Superior temporal gyrus (tissue), 1 donor: Measurements from ENCODE around the gene ZFHX2.
"Not testable (repeated sequence)": the region's sequence is repeated elsewhere in the genome, so short reads cannot be mapped to it uniquely, and the experiment has no call there.

Experiments
- DNase-seq: peaks from one replicate; pipeline ENCODE4 v3.0.0-alpha.2; 2016; ENCODE audit errors: extremely low spot score

The ZFHX2 gene

GRCh38 chr14:23551266-23552028, at the start of gene ZFHX2:
Gene ZFHX2 (minus strand): TSS chr14:23551765. CDS start chr14:23535325, 16,440 bp downstream.
- peak; percentile 89 for DNase-seq

DNA sequence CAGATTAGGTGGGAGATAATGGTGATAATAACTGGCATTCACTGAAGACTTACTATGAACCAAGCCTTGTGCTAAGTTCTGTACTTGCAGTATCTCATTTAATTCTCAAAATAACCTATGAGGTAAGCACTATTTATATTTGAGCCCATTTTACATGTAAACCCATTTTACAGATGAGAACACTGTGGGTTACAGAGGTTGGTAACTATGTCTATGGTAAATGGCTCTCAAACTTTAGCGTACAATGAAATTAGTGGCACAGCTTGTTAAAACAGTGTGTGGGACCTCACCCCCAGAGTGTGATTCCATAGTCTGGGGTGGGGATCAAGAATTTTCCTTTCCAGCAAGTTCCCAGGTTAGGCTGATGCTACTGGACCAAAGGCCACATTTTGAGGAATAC, 49.2 kb upstream of the ZFHX2 start:
- no peak for DNase-seq

DNA sequence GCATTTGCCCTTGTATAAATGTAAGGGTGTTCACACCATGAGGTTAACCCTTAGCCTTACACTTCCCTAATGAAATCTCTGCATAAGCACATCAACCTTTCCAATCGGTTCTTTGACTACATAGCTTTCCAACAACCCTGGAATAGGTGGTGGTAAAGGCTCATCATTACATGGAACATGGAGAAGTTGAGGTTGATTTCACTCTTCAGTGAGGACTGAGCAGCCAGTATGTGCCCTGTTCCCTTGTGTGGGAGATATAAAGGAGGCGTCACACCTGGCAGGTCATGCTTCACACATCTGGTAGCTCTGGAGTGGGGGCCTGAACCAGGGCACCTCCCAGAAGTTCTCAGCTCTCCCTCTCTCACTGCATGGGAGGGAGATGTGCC, 48.8 kb upstream of the ZFHX2 start:
- no peak for DNase-seq

GRCh38 chr14:23594191-23594590, 42.6 kb upstream of the ZFHX2 start:
- DNase-seq = not testable (repeated sequence)

DNA sequence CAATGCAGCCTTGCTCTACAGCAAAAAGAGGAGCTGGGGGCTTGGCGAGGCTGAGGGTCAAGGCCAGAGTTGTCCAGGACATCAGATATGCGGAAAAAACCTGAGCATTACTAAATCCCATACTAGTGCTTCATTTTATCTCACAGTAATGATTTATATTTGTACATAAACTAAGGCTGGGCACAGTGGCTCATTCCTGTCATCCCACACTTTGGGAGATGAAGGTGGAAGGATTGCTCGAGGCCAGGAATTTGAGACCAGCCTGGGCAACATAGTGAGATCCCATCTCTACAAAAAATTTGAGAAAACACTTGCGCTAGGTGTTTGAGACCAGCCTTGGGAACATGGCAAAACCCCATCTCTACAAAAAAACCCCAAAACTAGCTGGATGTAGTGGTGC, 38.6 kb upstream of the ZFHX2 start:
- DNase-seq = no peak

DNA sequence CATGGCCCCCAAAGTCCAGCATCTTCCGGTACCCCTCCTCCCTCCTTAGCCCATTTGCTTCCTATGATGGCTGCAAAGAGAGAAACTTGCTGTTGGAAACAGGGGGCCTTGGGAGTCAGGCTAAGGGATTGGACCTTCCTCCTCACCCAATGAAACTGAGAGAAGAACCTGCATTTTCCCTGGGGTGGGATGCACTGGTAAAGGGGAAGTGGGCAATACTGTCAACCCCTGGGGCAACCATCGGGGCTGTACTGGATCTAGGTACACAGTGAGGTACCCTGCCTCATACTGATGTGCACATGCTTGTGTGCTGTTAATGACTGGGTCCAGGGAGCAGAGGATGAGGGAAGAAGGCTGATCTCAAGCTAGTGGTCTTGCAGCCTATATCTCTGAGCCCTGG, 38.0 kb upstream of the ZFHX2 start:
- DNase-seq = no peak

DNA sequence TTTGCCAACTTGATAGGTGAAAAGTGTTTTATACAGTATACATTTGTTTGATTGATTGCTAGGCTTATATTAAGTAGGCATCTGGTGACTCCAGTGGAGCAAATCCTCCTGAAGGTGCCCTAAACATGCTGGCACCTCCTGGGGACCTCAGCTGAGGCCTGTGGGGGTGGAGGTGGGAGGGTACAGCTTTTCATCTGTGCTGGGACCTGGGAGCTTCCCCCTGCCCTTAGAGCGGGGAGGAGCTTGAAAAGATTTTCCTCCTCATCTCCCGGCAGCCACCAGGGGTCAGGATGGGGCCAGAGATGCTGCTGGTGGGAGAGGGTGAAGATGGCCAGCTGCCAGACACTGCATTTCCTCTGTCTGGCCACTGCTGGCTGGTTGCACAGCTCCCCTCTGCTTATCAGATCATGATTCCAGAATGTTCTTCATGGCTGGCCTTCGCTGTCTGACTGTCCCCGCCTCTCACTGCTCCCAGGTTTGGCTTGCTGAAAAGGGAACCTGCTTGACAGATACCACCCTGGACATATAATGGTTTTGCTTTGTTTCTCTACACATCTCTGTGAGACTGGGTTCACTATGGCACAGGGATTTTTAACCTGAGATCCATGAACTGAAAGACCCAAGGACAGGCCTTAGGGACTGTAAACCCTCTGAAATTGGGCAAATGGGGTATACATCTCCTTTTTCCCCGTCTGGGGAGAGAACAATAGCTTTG, 37.5 kb upstream of the ZFHX2 start:
- peak; percentile 84 for DNase-seq

- DNase-seq = not testable (repeated sequence)
Observed at GRCh38 chr14:23584527-23585203, 33.1 kb upstream of the ZFHX2 start.

- DNase-seq = not testable (repeated sequence)
Observed at GRCh38 chr14:23583761-23584526, 32.4 kb upstream of the ZFHX2 start.

DNA sequence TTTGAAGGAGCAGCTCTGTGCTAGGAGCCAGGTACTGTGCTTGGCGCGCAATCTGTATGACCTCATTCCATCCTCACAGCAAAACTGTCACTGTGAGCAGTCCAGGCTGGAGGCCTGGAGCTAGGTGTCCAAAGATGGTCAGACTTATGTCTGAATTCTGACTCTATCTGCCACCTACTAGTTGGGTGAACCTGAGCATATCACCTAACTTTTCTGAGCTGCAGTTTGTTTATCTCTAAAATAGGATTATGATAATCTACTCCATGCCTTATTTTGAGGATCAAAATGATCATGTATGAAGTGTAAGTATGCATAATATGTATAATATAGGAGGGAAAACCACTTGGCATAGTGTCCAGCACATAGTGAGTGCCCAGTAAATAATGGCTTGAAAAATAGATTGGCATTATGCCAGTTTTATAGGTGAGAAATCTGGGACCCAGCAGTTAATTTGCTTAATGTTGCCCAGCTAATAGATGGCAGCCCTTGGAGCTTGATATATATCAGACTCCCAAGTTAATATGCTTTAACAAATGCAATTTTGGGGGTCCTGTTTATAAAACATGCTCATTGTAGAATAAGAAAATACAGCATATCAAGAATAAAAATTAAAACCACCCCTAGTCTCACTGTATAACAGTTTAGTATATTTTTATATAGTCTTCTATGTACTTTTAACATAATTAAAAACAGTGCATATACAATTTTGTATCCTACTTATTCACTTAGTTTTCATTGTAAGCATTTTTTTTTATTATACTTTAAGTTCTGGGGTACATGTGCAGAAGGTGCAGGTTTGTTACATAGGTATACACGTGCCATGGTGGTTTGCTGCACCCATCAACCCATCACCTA, 31.6 kb upstream of the ZFHX2 start:
- DNase-seq = no peak

DNA sequence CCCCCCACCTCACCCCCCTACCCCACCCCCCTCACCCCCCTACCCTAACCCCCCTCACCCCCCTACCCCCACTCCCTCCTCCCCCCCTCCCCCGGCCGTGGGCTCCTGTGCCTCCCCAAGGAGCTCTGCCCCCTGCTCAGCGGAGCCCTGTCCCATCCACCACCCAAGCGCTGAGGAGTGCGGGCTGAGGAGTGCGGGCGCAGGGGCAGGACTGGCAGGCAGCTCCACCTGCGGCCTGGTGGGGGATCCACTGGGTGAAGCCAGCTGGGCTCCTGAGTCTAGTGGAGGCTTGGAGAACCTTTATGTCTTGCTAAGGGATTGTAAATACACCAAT, 29.4 kb upstream of the ZFHX2 start:
- no peak for DNase-seq

DNA sequence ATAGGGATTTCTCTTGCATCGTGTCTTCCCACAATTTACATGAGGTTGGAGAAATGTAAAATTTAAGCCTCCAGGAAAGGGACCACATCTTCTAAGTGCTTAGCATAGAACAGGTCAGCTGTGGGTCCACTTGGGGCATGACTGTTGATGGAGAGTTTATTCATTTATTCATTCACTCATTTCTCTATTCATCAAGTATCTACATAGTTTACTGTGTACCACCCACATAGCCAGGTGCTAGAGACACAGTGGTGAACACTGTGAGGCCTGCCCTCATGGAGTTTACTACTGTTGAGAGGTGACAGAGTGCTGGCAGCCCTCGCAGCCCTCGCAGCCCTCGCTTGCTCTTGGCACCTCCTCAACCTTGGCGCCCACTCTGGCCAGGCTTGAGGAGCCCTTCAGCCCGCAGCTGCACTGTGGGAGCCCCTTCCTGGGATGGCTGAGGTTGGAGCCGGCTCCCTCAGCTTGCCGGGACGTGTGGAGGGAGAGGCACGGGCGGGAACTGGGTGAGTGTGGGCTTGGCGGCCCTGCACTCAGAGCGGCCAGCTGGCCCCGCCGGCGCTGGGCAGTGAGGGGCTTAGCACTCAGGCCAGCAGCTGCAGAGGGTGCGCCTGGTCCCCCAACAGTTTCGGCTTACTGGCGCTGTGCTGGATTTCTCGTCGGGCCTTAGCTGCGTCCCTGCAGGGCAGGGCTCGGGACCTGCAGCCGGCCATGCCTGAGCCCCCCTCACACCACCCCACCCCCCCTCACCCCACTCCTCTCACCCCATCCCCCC, 28.8 kb upstream of the ZFHX2 start:
- DNase-seq = no peak

- no peak for DNase-seq
Observed at GRCh38 chr14:23579739-23580138, 28.2 kb upstream of the ZFHX2 start.

DNA sequence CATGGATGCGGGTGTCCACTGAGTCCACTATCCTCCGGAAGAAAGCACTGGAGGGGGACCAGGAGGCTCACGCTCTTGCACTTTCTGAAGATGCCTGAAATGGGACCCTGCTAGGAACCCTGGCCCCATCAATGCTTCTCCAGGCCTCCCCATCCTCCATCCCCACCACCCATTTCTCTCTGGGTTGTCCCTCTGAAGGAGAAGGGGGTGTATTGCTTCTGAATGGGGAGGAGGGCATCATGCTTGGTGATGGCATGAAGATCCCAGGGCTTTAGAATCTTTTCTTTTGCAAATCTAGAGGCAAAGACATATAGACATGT, 27.7 kb upstream of the ZFHX2 start:
- no peak for DNase-seq

DNA sequence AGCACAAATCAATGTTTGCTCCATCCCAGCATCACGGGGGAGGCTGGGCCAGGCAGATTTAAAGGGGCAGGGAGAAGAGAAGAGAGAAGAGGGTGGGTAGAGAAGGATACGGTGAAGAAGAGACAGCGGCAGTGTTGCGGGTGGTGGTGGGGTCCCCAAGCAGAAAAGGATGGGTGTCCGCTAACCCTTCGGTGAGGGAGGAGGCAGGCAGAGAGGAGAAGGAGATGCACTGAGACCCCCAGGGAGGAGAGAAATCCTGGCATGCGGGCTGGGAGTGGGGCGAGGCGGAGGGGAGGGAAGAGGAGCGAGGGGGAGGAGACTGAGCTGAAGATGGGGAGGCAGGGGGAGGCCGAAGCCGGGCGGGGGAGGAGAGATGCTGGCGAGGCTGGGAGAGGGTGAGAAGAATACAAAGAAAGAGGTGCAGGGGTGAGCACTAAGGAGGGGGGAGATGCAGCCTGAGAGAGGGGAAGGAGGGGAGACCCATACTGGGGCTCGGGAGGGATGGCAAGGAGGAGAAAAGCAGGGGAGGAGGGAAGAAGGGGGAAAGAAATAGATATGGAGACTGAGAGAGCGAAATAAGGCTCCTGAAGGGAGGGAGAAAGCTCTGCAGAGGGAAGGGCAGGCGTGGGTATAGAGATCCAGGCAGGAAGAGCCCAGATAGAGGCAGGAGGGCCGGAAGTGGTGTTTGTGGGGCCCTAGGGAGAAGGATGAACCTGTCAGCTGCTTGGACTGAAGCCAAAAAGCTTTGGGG, 27.2 kb upstream of the ZFHX2 start, which contains the start of gene JPH4:
JPH4 (minus strand) TSS at position 231 of the 751 bp plus-strand sequence. CDS start 1,337 bp downstream, outside the sequence.
- DNase-seq = no peak

DNA sequence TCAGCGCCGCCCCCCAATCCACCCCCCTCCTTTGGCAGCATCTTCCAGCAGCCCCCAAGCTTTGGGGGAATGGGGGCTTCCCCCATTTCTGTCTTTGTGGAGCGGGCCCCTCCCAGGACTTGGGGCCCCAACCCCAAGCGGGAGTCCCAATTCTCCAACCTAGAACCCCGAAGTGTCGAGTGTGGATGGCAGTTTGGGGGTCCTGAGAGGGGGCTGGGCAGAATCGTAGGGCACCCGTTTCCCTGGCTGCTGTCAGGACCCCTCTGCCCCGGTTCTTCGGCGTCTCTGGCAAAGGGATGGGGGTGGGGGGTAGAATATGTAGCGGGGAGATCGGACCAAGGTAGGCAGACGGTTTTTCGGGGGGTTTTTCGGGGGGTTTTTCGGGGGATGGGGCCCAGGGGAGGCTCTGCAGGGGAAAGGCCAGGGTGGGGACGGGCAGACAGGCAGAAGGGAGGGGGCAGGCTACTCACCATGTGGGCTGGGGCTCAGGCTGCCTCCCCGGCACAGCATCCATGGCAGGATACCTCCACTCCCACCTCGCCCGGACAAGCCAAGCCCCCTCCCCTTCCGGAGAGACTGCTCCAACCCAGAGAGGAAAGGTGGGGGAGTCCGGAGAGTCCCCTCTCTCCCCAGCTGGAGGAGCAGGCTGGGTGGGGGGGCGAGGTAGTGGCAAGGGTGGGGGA, 26.3 kb upstream of the ZFHX2 start:
- DNase-seq = no peak

DNA sequence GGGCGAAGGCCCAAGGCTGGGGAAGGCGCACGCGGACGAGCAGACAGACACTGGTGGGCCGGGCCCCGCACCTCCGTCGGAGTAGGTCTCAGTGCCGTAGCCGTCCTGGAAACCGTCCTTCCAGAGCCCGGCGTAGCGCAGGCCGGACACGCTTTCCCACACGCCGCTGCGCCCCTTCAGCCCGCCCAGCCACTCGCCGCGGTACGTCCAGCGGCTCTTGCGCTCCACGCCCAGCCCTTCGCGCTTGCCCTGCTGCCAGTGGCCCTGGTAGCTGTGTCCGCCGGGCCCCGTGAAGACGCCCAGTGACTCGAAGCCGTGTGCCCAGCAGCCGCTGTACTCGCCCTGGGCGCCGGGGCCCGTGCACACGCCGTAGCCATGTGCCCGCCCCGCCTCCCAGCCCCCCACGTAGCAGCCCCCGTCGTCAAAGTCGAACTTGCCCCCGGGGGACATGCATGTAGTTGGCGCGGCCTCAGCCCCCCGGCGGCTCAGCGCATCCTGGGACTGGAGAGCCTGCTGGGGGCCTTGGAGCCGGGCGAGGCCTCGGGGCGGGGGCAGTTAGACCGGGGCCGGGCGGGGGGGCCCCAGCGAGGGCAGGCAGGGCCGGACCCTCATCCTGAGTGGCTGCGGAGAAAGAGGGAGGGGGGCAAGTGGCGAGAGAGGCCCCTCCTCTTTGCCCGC, 25.6 kb upstream of the ZFHX2 start:
- no peak for DNase-seq

DNA sequence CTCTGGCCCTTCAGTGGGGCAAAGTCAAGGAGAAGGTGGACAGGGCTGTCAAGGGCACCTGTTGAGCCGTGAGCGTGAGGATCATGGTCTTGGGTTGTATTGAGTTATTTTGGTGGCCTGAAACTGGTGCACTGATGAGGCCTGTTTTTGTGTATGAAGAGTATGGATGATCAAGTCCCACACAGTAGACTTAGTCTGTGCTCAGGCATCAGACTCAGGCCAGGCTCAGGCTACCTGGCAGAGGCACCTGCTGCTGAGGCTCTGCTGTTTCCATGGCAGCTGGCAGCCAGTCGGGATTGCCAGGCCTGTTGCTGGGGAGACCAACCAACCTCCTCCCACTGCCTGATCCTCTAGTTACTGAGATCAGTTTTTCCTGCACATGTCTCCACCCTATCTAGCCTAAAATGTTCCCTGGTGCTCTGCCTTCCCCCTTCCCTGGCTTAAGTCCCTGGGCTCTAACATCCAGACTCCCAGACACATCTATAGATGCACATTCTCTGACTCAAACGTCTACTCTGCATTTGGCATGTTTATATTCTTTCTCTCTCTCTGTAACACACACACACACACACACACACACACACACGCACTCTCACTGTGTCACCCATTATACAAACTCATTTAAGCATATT, 21.9 kb upstream of the ZFHX2 start:
- DNase-seq = peak; percentile 46
